Smooth muscle cell of the brain vasculature (primary cell): ENCODE measurements around the gene CEP89.
"Not testable (repeated sequence)": the region's sequence is repeated elsewhere in the genome, so short reads cannot be mapped to it uniquely, and the experiment has no call there.

ENCODE experiments used
- DNase-seq: peaks from one replicate; pipeline ENCODE4 v3.0.0-alpha.2; 2012; ENCODE audit warnings: low read depth, low spot score

CEP89 gene

DNA sequence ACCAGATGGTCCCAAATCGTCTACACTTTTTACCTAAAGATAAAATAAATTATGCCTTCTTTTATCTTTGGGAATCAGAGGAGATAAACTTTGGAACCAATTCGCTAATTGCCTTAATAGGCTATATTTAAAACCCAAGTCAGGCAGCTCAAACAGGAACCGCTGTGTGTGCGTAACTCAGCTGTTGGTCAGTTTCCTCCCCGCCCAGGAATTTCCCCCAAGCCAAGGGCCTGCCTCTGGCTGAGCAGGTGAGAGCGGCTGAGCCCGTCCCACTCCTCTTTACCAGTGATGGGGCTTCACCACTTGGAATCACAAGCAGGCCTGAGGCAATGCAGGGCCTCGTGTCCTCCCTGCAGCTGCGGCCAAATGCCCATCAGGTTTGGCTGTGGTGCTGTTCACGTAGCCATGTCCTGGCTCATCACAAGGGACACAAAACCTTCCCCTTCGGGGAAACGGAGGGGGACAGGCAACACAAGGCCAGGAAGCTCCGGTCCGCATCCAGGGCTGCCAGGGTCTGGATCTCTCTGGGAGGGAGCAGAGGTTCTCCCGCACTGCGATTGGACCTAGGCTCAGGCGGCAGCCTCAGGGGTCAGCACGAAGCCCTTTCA, 101.7 kb downstream of the CEP89 start:
- DNase-seq, result no peak

DNA sequence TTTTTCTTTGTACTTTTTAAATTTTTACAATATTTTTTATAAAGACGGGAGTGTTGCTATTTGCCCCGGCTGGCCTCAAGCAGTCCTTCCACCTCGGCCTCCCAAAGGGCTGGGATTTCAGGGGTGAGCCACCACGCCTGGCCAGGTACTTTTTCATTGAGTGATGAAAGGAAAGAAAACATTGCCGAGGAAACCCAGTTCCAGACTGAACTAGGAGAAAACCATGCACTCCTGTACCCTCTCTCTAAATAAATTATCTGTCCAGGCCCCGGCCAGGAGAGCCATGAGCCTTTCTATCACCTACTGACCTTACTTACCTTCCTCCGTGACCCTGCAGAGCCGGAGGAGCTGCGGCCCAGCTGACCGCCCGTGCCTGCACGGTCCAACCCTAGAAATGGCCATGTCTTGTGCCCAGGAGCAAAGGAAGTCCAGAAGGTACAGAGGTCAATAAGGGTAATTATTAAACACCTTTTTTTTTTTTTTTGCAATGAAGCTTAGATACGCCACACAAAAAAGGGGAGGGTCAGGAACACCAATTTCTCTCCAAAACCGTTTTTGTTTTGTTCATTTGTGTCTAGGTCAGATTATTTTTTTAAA, 102.3 kb downstream of the CEP89 start, which contains the start of gene SLC7A9:
SLC7A9 (minus strand) TSS at position 399 of the 597 bp plus-strand sequence. CDS start 1,233 bp downstream, outside the sequence.
- DNase-seq, result no peak

DNA sequence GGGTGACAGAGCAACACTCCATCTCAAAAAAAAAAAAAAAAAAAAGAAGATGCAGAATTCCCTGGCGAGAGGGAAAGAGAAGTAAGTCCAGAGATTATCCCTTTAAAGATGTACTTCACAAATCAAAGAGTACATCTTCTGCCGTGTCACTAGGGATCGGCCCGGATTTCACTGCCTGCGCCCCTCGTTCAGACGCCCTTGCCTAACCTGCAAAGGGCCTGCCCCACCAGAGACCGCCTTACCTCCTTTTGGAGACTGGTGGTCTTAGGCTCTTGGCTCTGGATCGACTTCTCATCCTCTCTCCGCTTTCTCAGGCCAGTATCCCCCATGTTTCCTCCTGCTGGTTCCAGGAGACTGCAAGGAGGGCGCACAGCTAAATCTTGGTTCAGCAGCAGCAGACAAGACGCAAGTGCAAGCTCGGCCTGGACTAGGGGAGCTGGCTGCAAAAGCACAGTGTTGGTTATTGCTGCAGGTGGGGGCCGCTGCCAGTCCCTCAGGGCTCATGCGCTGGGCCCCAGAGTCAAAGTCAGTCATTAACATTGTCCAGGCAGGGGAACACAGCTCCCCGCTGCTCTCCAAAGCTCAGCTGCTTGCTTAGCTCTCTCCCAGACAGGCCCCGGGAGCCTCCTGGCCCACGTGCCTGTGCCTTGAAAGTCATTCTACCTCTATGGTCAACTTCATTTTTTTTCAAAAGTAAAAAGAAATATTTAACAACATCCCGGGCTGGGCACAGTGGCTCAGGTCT, 103.4 kb downstream of the CEP89 start:
- DNase-seq, result no peak

DNA sequence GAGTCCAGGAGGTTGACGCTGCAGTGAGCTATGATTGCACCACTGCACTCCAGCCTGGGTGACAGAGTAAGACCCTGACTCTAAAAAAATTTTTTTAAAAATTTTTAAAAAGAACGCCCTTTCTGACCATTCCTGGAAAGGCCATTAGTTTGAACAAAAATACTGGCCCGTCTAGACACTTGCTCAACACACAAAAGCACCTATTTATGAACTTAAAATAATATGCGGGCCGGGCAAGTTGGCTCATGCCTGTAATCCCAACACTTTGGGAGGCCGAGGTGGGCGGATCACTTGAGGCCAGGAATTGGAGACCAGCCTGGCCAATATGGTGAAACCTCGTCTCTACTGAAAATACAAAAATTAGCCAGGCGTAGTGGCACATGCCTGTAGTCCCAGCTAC, 104.3 kb downstream of the CEP89 start:
- DNase-seq, result not testable (repeated sequence)

DNA sequence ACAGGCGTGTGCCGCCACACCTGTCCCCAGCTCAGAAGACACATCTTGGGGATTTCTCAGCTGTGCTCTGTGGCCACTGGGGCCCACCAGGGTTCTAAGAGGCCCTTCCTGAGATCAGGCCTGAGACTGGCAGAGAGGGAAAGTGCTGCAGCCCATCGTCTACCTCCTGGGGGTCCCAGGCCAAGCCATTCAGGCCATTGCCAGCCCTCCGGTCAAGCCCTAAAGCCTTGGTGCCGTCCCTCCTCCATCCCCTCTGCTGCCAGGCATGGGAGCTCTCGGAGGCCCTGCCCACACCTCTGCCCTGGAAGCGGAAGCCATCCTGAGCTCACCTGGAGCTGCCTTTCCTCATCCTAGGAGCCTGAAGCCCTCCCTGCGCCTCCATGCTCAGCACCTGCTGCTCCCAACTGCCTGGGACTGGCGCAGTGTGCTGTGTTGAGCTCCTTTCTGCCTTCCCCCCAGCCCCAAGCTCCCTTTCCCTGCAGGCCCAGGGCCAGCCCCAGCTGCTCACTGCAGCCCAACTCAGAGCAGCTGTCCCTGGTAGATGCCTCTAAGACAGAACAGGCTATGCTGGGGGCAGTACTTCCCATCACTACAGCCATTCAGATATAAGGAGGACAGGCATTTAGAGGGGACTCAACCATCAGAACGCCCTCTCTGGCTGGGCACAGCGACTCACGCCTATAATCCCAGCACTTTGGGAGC, 105.0 kb downstream of the CEP89 start:
- DNase-seq, result no peak

DNA sequence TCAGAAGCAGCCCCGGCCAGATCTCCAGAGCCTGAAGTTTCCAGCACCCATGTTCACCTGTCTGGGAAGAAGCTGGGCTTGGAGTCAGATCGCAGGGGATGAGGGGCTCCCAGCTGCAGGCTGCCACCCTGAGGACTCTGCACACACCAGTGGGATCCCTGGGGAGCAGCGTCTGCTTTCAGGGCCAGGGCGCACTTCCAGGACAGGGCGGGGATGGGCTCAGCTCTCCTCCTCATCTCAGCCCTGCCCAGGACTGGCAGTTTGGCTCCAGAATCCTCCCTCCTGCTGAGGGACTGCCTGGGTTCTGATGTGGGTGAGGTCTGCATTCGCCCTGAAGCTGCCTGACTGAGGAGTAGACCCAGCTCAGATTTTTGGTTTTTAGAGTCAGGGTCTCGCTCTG, 105.7 kb downstream of the CEP89 start:
- no peak for DNase-seq

DNA sequence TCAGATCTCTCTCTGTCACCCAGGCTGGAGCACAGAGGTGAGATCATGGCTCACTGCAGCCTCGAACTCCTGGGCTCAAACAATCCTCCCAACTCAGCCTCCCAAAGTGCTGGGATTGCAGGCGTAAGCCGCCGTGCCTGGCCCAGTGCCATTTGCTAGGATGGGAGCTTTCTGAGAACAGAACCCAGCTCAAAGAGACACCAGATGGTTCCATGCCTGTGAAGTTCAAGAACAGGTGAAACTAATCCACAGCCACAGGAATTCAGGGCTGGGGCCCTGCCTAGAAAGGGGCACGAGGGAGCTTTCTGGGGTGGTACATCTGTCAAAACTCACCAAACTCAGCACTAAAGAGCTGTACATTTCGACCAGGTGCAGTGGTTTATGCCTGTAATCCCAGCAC, 106.4 kb downstream of the CEP89 start:
- no peak for DNase-seq

DNA sequence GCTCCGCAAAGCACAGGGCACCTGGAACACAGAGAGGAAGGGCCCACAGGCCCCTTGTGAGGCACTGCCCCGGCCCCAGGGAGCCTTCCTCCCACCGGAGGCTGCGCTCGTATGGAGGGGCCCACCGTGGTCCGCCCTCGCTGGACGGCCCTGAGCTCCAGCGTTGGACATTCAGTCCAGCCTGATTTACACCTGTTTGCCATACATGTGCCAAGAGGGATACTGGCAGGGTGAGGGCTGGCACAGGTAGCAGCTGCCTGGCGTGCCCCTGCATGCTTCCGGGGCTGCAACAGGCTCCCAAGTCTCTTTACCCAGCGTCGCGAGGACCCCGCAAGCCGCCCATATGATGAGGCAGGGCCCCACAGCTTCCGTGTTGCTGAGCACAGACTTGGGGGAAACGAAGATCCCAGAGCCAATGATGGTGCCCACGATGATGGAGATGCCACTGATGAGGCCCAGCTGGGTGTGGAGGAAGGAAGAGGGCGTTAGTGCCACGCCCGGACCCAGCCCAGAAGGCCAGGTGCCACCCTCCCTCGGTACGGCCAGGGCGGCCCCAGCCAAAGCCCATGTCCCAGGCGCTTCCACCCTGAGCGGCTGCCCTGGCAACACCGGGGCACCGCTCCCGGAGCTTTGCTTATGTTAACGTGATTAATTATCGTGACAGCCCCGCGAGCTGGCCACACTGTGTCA, 107.3 kb downstream of the CEP89 start:
- DNase-seq, result no peak

DNA sequence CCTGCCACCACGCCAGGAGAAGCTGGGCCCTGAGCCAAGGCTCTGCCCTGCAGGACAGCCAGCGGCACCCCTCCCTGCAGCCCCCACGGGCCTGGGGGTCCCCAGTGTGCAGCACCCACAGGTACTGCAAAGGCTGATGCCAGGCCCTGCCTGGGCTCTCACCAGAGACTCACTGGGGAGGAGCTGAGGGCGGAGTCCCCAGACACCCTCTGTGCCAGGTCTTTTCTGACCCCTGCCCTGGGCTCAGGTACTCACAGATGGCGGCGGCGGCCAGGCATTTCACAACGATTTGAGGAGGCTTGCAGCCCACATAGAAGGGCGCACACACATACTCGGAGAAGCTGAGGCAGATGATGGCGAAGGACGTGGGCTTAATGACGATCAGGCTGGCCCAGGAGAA, 107.9 kb downstream of the CEP89 start:
- no peak for DNase-seq

DNA sequence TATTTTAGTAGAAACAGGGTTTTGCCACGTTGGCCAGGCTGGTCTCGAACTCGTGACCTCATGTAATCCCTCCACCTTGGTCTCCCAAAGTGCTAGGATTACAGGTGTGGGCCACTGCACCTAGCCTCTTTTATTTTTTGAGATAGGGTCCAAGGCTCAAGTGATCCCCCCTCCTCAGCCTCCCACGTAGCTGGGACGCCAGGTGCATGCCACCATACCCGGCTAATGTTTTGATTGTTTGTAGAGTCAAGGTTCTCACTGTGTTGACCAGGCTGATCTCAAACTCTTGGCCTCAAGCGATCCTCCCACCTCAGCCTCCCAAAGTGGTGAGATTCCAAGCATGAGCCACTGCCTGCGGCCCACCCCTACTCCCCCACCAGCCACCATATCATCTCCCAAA, 108.5 kb downstream of the CEP89 start:
- no peak for DNase-seq

DNA sequence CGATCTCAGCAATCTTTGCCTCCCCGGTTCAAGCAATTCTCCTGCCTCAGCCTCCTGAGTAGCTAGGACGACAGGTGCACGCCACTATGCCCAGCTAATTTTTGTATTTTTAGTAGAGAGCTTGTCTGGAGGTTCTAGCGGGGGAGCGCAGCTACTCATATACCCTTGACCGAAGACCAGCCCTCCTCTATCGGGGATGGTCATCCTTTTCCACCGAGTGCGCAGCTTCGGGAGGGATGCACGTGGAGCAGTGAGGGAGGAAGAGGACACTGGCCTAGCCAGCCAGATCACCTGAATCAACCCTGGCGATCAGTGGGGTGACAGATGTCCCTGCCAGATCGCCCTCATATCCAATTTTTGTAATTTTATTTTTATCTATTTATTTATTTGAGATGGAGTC, 109.0 kb downstream of the CEP89 start:
- no peak for DNase-seq

DNA sequence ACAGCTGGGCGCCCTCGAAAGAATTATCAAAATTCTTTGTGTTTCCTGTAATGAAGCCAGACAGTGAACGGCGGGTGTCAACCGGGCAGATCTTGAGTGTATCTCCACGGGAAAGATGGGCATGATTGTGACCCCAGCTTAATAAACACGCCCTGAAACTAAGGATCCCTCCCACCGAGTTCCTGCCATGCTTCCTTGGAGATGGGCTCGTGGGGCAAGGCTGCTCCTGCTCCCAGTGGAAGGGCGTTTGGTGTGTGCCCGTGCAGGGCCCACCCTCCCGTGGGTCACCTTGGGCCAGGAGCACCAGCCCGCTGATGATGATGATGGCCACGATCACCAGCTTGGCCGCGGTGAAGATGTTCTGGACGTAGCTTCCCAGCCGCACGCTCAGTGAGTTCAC, 109.6 kb downstream of the CEP89 start:
- no peak for DNase-seq

DNA sequence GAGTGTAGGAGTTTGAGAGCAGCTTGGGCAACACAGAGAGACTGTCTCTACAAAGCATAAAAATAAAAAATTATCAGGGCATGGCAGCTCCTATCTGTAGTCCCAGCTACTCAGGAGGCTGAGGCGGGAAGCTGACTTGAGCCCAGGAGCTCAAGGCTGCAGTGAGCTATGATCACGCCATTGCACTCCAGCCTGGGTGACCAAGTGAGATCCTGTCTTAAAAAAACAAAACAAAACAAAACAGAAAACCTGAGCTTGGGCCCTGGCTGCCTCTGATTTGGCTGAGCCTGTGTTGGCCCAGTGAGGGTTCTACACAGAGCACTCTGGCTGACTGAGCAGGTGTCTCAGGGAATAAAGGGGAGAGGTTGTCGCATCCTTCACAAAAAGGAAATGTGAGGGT, 110.2 kb downstream of the CEP89 start:
- no peak for DNase-seq

DNA sequence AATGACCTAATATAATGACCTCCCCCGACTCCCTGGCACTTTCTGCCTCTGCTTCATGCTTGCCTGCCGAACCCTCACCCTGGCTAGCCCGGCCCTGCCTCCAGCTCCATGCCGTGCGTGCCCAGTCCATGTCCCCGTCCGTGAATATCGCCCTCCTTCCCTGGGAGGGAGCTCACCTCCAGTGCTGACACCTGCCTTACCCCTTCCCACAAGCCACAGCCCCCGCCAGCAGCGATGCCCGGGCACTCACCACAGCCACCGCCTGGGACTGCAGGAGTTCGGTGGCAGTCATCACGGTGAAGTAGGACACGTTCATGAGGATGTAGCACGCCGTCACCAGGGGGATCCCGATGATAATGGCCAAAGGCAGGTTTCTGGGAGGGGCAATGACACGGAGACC, 112.2 kb downstream of the CEP89 start:
- no peak for DNase-seq

DNA sequence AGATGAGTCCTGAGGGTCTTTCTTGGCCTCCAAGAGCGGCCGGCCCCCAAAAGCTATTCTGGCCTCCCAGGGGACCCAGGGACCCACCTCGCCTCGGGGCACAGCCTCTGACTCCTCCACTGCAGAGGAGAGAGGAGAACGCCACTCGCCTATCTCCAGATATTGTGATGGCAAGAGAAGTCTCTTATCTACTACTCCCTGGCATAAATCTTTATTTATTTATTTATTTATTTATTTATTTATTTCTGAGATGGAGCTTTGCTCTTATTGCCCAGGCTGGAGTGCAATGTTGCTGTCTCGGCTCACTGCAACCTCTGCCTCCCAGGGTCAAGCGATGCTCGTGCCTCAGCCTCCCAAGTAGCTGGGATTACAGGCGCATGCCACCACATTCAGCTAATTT, 113.2 kb downstream of the CEP89 start:
- no peak for DNase-seq

DNA sequence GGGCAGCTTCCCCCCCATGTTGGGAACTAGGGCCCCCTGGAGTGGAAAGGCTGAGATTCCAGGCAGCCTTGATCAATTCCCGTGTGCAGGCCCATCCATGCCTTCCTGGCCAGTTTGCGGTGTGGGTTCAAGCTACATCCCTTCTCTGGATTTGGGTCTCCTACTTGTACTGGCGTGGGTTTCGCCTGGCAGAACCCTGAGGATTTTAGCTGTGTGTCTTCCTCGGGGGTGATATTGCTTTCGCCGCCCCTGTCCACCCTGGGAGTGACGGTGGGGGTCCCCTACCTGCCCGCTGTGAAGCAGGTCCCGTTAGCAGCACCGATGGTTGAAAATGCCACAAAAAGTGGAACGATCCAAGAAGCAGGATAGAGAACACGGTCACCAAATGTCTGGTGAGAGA, 113.6 kb downstream of the CEP89 start:
- DNase-seq, result no peak

DNA sequence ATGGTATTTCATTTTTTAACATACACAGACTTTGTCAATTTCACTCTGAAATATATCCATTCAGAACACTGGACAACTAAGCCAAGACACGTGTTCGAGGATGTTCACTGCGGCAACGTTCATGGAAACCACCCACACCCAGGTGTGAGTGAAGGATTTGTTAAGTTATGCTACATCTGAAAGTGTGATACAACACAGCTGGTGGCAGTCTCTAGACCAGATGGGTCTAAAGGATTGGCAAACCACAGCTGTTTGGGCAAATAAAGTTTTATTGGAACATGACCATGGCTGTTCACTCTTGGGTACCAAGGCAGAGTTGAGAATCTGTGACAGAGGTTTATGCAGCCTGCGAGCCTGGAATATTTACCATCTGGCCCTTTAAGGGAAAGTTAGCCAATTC, 114.2 kb downstream of the CEP89 start:
- no peak for DNase-seq

DNA sequence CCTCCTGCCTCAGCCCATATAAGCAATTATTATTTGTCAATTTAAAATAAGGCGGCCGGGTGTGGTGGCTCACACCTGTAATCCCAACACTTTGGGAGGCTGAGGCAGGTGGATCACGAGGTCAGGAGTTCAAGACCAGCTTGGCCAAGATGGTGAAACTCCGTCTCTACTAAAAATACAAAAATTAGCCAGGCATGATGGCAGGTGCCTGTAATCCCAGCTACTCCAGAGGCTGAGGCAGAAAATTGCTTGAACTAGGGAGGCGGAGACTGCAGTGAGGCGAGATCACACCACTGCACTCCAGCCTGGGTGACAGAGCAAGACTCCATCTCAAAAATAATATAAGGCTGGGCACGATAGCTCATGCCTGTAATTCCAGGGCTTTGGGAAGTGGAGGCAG, 114.9 kb downstream of the CEP89 start:
- not testable (repeated sequence) for DNase-seq

DNA sequence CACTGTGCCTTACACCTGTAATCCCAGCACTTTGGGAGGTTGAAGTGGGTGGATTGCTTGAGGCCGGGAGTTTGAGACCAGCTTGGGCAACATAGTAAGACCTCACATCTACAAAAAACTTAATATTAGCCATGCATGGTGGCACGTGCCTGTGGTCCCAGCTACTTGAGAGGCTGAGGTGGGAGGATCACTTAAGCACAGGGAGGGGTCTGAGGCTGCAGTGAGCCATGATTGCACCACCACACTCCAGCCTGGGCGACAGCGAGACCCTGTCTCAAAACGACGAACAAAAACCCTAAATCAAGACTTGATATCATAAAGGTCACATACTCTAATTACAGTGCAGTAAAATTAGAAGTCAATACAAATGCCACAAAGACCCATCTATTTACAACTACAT, 119.5 kb downstream of the CEP89 start:
- no peak for DNase-seq

DNA sequence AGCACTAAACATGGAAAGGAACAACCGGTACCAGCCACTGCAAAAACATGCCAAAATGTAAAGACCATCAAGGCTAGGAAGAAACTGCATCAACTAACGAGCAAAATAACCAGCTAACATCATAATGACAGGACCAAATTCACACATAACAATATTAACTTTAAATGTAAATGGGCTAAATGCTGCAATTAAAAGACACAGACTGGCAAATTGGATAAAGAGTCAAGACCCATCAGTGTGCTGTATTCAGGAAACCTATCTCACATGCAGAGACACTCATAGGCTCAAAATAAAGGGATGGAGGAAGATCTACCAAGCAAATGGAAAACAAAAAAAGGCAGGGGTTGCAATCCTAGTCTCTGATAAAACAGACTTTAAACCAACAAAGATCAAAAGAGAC, 123.7 kb downstream of the CEP89 start:
- DNase-seq, result not testable (repeated sequence)

DNA sequence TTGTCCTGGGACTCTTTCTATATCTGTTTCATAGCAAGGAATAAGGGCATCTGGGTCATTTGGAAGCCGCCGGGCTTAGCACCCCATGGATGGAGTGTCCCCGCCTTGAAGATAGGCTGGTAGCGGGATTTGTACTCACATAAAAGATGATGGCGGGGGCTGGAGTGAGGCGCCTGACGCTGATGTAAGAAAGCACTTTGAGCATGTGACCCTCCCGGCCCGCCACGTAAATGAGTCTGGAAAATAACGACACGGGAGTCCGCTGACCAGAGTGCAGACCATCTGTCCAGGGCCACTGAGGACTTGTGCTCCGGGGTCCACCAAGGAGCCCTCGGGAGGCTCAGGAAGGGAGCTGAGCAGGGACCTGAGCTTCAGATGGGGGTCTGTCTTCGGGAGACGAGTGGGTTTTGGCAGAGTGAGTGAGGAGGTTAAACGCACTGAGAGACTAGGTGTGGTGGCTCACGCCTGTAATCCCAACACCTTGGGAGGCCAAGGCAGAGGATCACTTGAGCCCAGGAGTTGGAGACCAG, 128.0 kb downstream of the CEP89 start:
- no peak for DNase-seq

DNA sequence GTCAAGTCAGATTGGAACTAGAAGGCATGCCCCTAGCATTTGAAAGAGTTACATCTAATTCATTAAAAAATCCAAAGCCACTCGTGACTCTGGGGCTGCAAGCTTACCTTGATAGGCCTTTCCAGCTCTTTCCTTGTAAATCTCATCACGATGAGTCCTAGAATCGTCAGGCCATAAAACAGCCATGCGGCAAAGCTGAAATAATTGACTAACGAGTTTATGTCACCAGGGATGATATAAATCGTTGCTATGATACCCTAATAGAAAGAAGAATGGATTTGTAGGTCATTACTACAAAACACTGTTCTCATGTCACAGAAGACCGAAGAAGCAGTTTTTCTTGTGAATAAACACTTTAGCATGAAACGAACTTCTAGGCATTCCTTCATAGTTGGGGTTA, 129.7 kb downstream of the CEP89 start:
- DNase-seq, result no peak
